A673 (cell line): Measurements from ENCODE around the gene AQP11.

ENCODE experiments used
- CTCF ChIP-seq: fragments of 300-800, 200-600 bp; sonication (generic); conservative IDR thresholded peaks from 2 replicates; pipeline ENCODE4 v1.5.1; 2017; ENCODE audit warnings: low read depth, mild to moderate bottlenecking, antibody characterized with exemption, low read length, moderate library complexity, mixed read lengths
- EZH2 ChIP-seq: fragments of 200-600 bp; sonication (generic); IDR thresholded peaks from 2 replicates; pipeline ENCODE4 v1.6.1; 2017; ENCODE audit warnings: borderline replicate concordance, low read depth, mild to moderate bottlenecking, mixed read lengths, antibody characterized with exemption, low read length; ENCODE audit not compliant: poor library complexity, severe bottlenecking

- TF ChIP-seq CTCF (no peak), EZH2 (no peak)
Measured at GRCh38 chr11:77650123-77650522, 60.4 kb downstream of the AQP11 start.
